ENCODE measurements around the gene HSD17B1. TPM values are rescaled to one million over a fixed set of nuclear protein-coding genes. Genes with fewer than 3 reads are reported as not detected.
"Not testable (repeated sequence)": the region's sequence is repeated elsewhere in the genome, so short reads cannot be mapped to it uniquely, and the experiment has no call there.

Gene HSD17B1
- total RNA-seq, 4 donors from 2014 or later = 0.35 to 3.1 TPM; not detected in 2

DNA sequence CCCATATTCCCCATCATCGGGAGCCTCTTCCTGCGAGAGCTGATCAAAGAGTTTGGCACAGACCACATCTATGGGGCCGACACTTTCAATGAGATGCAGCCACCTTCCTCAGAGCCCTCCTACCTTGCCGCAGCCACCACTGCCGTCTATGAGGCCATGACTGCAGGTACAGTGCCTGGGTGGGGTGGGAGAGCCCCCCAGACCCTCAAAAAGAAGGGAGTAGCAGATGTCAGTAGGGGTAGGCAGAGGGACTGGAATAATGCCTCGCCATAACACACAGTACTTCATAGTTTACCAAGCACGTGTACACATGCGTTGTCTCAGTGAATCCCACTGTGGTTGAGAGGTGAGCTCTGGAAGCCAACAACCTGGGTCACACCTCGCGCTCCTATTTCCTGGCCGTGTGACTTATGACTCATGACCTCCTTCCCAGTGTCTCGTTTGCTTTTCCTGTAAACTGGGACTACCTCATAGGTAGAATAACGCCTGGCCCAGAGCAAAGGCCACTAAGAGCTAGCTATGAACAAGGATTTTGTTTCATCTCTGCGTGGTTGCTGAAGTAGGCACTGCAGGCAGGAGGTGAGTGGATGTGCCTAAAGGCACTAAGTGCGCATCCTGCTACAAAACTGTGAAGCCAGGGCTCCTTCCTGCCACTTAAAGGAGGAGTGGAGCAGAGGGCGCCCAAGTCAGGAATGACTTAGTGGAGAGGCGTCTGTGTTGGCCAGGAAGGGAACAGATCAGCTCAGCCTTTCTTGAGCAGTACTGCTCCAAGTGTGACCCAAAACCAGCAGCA, 11.5 kb upstream of the HSD17B1 start:
- Histone ChIP-seq H3K4me3 (no peak overlapping the region), H3K27ac (no peak overlapping the region), H3K4me1 (no peaks in the 10 kb centered on the region), H3K9me3 (no peaks in the 10 kb centered on the region), H3K27me3 (no peaks in the 10 kb centered on the region), H3K36me3 (no peaks in the 10 kb centered on the region)
- no peak for TF ChIP-seq POLR2A (IDR thresholded peaks at IDR 0.05)
- TF ChIP-seq, protein P1, sequence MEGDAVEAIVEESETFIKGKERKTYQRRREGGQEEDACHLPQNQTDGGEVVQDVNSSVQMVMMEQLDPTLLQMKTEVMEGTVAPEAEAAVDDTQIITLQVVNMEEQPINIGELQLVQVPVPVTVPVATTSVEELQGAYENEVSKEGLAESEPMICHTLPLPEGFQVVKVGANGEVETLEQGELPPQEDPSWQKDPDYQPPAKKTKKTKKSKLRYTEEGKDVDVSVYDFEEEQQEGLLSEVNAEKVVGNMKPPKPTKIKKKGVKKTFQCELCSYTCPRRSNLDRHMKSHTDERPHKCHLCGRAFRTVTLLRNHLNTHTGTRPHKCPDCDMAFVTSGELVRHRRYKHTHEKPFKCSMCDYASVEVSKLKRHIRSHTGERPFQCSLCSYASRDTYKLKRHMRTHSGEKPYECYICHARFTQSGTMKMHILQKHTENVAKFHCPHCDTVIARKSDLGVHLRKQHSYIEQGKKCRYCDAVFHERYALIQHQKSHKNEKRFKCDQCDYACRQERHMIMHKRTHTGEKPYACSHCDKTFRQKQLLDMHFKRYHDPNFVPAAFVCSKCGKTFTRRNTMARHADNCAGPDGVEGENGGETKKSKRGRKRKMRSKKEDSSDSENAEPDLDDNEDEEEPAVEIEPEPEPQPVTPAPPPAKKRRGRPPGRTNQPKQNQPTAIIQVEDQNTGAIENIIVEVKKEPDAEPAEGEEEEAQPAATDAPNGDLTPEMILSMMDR (IDR thresholded peaks at IDR 0.05) = no peak
- no peak for DNase-seq
- intact Hi-C loops (cut with DNase I; ENCODE audit: low total_unique reads) = no loop called here

DNA sequence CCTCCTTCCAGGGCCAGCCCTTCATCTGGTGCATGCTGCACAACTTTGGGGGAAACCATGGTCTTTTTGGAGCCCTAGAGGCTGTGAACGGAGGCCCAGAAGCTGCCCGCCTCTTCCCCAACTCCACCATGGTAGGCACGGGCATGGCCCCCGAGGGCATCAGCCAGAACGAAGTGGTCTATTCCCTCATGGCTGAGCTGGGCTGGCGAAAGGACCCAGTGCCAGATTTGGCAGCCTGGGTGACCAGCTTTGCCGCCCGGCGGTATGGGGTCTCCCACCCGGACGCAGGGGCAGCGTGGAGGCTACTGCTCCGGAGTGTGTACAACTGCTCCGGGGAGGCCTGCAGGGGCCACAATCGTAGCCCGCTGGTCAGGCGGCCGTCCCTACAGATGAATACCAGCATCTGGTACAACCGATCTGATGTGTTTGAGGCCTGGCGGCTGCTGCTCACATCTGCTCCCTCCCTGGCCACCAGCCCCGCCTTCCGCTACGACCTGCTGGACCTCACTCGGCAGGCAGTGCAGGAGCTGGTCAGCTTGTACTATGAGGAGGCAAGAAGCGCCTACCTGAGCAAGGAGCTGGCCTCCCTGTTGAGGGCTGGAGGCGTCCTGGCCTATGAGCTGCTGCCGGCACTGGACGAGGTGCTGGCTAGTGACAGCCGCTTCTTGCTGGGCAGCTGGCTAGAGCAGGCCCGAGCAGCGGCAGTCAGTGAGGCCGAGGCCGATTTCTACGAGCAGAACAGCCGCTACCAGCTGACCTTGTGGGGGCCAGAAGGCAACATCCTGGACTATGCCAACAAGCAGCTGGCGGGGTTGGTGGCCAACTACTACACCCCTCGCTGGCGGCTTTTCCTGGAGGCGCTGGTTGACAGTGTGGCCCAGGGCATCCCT, 9.3 kb upstream of the HSD17B1 start:
- Histone ChIP-seq H3K36me3 (no peaks in the 10 kb centered on the region), H3K4me3 (no peak overlapping the region), H3K27me3 (no peaks in the 10 kb centered on the region), H3K27ac (no peak overlapping the region), H3K4me1 (no peaks in the 10 kb centered on the region), H3K9me3 (no peaks in the 10 kb centered on the region)
- TF ChIP-seq, protein P1 (IDR thresholded peaks at IDR 0.05) = no peak
- TF ChIP-seq POLR2A (IDR thresholded peaks at IDR 0.05) = no peak
- intact Hi-C loops (cut with DNase I; ENCODE audit: low total_unique reads) = no loop called here
- DNase-seq = no peak

DNA sequence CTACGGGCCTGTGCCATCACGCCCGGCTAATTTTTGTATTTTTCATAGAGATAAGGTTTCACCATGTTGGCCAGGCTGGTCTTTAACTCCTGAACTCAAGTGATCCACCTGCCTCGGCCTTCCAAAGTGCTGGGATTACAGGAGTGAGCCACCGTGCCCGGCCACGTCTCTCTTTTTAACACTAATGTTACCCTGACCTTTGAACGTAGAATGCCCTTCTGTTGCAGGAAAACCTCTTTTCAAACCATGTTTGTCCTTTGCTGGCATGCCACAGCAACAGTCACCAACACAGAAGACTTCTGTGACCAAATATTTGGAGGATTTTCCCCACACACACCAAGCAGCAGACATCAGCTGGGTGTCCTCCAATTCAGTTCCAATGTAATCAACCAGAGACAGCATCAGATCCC, 7.8 kb upstream of the HSD17B1 start:
- intact Hi-C loops (cut with DNase I; ENCODE audit: low total_unique reads) = no loop called here
- no peak overlapping the region for H3K4me3 ChIP-seq
- TF ChIP-seq, protein P1 (IDR thresholded peaks at IDR 0.05) = no peak
- TF ChIP-seq POLR2A (IDR thresholded peaks at IDR 0.05) = no peak
- DNase-seq = no peak
- H3K4me1 ChIP-seq = no peaks in the 10 kb centered on the region
- H3K27ac ChIP-seq = no peak overlapping the region
- no peaks in the 10 kb centered on the region for H3K9me3 ChIP-seq
- H3K27me3 ChIP-seq = no peaks in the 10 kb centered on the region
- no peaks in the 10 kb centered on the region for H3K36me3 ChIP-seq

DNA sequence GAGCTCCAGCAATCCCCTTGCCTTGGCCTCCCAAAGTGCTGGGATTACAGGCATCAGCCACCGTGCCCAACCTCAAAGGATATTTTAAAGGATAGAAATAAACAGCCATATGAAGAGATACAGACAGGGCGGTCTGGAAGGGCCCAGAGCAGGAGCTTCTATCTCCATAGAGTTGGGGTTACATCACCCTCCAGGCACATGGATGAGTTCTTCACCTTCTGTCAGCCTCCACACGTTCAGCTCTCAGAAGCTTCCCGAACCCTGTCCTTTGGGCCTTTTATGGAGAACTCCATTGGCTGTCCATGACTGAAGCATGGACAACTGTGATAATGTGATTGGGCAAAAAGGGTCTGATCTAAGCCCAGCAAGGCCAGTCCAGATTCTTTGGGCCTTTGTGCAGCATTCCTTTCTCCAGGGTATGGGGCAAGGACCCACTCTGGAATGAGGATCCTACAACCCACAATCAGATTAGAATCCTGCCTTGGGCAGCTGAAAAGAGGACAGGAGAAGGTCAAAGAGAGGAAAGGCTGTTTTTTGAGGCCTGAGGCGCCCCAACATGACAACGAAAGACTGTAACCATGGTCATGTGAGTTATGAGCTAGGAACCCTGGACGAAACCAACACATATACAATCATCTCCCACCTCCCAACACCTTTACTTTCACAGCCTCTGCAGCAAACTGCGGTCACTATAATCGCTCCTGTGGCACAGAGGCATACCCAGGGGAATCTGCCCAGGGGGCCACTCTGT, 6.8 kb upstream of the HSD17B1 start:
- H3K27ac ChIP-seq; H3K36me3 ChIP-seq; H3K4me3 ChIP-seq; DNase-seq; H3K27me3 ChIP-seq; H3K4me1 ChIP-seq; H3K9me3 ChIP-seq; intact Hi-C loops (cut with DNase I; ENCODE audit: low total_unique reads): not testable (repeated sequence)

DNA sequence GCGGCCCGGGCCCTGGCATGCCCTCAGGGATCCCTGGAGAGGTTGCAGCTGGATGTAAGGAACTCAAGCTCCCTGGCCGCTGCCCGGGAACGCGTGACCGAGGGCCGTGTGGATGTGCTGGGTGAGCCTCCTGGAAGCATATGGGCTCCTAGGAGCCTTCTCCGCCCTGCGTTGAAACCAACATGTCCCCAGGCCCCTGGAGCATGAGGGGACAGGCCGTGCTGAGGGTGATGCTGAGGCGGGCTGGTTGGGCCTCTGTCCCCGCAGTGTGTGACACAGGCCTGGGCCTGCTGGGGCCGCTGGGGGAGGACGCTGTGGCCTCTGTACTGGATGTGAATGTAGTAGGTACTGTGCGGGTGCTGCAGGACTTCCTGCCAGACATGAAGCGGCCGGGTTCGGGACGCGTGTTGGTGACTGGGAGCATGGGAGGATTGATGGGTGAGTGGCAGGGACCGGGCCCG, 5.7 kb upstream of the HSD17B1 start:
- DNase-seq = no peak
- intact Hi-C loops (cut with DNase I; ENCODE audit: low total_unique reads) = no loop called here
- Histone ChIP-seq H3K9me3 (no peaks in the 10 kb centered on the region), H3K27ac (no peak overlapping the region), H3K4me1 (no peaks in the 10 kb centered on the region), H3K27me3 (no peaks in the 10 kb centered on the region), H3K4me3 (no peak overlapping the region), H3K36me3 (no peaks in the 10 kb centered on the region)
- TF ChIP-seq POLR2A (IDR thresholded peaks at IDR 0.05) = no peak
- TF ChIP-seq, protein P1 (IDR thresholded peaks at IDR 0.05) = no peak

Data from uterus (tissue), 4 donors.